Erythroblast (primary cell): ENCODE measurements around the gene SNX12.

Source experiments
- DNase-seq, 2 experiments: peaks; one replicate each; lab custom pipeline; 2025; lab: John Stamatoyannopoulos, UW
- GATA1 ChIP-seq: IDR thresholded peaks from 2 replicates; pipeline ENCODE4 v1.6.1; 2011; ENCODE audit warnings: low read depth, mild to moderate bottlenecking, control low read depth, low read length, moderate library complexity
- POLR2A ChIP-seq: IDR thresholded peaks from 2 replicates; pipeline ENCODE4 v1.6.1; 2011; ENCODE audit warnings: mild to moderate bottlenecking, low read length

Gene SNX12

DNA sequence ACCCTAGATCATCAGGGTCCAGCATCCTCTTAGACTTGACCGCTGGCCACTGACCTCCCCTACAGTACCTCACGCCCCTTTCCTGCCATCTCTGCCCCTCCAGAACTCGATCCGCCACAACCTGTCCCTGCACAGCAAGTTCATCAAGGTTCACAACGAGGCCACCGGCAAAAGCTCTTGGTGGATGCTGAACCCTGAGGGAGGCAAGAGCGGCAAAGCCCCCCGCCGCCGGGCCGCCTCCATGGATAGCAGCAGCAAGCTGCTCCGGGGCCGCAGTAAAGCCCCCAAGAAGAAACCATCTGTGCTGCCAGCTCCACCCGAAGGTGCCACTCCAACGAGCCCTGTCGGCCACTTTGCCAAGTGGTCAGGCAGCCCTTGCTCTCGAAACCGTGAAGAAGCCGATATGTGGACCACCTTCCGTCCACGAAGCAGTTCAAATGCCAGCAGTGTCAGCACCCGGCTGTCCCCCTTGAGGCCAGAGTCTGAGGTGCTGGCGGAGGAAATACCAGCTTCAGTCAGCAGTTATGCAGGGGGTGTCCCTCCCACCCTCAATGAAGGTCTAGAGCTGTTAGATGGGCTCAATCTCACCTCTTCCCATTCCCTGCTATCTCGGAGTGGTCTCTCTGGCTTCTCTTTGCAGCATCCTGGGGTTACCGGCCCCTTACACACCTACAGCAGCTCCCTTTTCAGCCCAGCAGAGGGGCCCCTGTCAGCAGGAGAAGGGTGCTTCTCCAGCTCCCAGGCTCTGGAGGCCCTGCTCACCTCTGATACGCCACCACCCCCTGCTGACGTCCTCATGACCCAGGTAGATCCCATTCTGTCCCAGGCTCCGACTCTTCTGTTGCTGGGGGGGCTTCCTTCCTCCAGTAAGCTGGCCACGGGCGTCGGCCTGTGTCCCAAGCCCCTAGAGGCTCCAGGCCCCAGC, 32.7 kb upstream of the SNX12 start:
- TF ChIP-seq POLR2A (no peak), GATA1 (no peak)
- peak in 1 of 2 experiments; percentile 3 for DNase-seq

DNA sequence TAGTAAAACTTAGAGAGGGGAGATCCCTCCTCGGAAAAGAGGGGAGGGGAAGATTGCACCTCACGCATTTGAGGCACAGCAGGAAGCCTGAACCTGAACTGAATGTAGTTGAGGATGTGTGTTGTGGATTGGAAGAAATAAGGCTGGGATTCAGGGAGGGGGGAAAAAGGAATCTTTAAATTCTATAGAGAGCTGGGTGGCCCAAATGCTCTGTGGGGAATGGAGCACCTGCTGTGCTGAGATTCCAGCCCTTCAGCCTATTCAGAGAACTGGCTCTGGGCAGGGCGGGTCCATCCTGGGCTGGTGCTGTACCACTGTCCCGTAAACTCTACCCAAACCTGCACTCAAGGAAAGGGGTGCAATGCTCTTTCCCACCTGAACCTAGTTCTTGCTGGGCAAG, 31.6 kb upstream of the SNX12 start:
- no peak for TF ChIP-seq POLR2A
- no peak for TF ChIP-seq GATA1

DNA sequence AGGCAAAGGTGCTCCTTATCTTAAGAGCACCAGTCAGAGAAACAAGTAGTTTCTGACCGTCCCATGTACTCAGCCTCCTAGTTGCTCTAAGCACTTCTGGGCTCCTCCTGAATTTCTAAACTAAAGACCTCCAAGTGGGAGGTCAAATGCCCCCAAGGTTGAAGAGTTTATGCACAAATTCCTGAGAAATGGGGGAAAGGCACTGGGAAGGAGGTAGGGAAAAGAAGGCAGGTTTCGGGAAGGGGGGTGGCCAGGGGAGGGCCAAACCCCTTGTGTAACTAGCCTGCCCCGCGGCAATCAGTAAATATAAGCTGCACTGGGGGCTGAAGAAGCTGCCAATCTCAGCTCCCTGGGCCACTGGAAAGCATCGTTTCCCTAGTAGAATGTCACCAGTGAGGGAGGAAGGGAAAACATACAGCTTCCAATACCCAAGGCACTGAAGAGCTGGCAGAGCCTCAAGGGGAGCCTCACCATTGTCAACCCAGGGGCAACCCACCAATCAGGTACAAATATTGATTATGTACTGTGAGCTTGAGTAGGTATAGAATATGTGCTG, 30.9 kb upstream of the SNX12 start:
- TF ChIP-seq GATA1 (no peak), POLR2A (no peak)
- no peak for DNase-seq

More for the DNA sequence above, 31.6 kb upstream of the SNX12 start:
- no peak for DNase-seq

DNA sequence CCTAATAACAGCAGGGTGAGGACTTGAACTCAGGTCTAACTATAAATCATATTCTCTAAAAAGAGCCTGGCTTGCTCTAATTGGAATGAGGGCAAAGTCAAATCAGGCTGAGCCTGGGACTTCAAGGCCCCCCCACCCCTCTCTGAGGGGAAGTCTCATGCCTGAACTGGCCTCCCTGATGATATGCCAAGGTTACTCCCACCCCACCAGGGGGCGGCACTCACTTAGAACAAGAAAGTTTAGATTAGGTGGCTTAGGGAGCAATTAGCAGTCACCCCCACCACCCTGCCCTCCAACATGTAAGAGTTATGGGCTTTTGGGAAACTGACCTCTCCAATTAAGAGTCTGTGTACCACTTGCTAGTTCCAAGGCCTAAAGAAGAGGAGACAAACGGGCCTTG, 30.2 kb upstream of the SNX12 start:
- no peak for TF ChIP-seq POLR2A
- TF ChIP-seq GATA1 = no peak
- peak; percentile 81 to 86 for DNase-seq

DNA sequence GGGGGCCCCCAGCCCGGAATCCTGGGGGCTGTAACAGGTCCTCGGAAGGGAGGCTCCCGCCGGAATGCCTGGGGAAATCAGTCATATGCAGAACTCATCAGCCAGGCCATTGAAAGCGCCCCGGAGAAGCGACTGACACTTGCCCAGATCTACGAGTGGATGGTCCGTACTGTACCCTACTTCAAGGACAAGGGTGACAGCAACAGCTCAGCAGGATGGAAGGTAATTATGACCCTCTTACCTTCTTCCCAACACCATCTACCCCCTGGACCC, 28.6 kb upstream of the SNX12 start:
- DNase-seq = peak; percentile 17 to 48
- TF ChIP-seq POLR2A (no peak), GATA1 (no peak)

DNA sequence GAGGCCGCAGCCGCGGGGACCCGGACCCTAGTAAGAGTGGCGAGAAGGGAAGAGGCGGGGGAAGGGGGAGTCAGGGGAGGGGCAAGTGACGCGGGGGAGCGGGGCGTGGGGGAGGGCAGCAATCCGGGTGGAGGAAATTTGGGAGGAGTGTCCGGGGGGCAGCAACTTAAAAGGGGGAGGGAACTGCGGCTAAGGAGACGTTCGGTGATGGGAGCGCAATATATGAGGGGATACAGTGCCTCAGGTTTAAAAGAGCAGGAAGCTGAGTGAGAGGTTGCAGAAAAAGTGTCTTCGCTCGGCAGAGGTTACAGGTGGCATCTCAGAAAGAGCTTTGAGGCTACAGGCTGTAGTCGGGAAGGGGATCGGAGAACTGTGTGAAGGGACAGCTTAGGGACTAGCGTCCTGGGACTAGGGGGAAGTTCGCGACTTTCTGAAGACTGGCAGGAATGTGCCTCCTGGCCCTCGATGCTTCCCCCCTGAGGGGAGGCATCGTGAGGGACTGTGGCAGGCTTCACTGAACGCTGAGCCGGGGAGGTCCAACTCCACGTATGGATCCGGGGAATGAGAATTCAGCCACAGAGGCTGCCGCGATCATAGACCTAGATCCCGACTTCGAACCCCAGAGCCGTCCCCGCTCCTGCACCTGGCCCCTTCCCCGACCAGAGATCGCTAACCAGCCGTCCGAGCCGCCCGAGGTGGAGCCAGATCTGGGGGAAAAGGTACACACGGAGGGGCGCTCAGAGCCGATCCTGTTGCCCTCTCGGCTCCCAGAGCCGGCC, 28.0 kb upstream of the SNX12 start:
- no peak for TF ChIP-seq GATA1
- peak; percentile 43 for TF ChIP-seq POLR2A
- peak; percentile 84 to 89 for DNase-seq

DNA sequence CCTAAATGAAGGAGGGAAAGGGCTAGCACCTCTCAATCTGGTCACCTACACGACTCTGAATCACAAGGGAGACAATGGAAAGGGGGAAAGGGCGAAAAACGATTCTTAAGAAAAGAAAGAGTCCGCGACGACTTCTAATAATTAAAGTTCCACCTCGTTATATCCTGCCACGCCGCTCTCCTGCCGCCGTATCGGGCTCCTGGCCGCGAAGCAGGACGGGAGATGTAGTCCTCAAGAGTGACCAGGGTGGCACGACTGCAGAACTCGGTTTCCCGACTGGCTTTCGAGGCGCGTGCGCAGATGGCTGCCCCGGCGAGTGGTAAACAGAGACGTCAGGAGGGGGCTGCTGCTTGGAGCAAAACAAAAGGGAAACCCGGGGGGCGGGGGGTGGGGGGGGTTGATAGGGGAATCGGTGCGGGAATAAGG, 27.4 kb upstream of the SNX12 start, which contains the start of gene FOXO4:
FOXO4 (plus strand) TSS at position 297 of the 426 bp plus-strand sequence. CDS start 678 bp downstream, outside the sequence.
- TF ChIP-seq POLR2A (peak; percentile 4), GATA1 (no peak)
- peak; percentile 90 to 93 for DNase-seq

DNA sequence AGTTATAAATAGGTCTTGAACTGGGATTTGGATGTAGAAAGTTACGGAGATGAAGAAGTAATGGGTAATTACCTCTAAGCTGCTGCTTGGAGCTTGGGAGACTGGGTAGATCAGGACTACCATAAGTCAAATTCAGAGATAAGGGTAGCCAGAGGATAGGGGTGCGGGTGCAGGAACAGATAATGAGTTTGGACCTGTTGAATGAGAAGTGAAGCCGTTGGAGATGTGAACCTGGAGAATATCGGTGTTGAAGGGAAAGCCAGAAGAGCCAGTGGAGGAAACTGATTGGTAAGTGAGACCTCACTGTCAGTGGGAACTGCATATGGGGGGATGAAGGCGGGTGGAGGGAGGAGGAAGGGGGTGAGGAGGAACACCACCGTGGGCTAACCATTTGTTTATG, 26.9 kb upstream of the SNX12 start:
- peak; percentile 46 to 73 for DNase-seq
- TF ChIP-seq POLR2A (no peak), GATA1 (no peak)

DNA sequence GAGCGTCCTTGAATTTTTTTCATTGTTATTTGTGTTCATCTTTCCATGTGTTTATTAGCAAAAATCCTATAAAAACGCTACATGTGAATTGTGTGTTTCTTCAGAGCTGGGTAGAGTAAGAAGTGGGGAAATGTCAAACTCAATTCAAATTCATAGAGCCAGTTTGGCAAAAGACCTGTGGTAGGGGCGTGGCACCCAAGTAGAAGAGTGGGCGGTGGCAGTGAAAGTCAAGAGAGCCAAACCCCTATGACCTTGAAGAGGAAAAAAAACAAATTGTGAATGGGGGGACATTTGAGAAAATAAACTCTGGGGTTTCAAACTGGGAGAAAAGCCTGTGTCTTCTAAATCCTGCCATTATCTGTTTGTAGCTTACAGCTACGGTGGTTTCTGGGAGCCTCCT, 23.1 kb upstream of the SNX12 start:
- DNase-seq = peak in 1 of 2 experiments; percentile 6
- TF ChIP-seq POLR2A (no peak), GATA1 (no peak)

DNA sequence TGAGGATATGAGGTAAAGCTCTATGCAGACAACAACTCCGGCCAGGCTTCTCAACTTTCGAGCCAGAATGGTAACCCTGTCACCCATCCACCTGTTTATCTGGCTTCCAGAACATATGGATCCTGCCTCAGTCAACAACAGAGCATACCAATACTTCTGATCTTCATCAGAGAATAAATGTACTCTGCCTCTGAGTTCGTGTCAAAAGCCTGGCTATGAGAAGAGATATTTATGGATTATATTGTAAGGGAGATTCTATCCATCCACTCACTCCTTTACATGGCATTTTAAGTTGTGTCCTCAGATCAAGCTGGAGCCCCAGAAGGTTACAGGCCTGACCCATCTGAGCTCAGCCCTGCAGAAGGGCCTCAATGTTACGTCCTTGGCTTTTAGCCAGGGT, 17.8 kb upstream of the SNX12 start:
- DNase-seq = no peak
- TF ChIP-seq POLR2A = no peak
- no peak for TF ChIP-seq GATA1

DNA sequence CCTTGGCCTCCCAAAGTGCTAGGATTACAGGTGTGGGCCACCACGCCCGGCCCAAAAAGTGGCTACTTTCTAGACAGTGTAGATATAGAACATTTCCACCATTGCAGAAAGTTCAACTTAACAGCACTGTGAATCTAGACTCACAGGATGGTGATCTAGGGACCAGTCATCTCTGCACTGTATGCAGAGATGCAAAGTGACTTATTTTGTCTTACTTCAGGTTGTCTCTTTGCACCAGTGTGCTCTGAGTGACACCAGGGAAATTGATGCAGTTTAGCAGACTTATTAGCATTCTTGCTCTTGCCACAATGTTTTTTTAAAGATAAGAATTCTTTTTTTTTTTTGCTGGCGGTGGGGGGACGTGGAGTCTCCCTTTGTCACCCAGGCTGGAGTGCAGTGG, 14.7 kb upstream of the SNX12 start:
- DNase-seq = no peak
- TF ChIP-seq POLR2A (no peak), GATA1 (no peak)

DNA sequence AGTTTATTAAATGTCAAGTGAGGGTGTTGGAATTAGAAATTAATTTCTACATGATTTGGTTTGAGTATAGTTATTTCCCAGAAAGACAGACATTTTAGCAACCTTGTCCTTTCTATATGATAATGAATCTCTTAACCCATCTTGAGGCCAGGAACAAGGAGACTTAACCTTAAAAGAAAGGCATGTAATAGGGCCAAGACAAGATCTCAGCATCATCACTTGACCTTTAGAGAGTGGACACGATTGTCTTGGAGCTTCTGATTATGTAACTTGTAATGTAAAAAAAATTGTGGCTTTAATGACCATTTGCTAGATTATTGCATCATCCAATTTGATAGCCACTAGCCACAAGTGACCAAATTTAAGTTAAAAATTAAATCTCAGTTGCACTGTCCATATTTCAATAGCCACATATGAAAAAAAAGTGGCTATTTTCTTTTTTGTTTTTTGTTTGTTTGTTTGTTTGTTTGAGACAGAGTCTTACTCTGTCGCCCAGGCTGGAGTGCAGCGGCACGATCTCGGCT, 14.1 kb upstream of the SNX12 start:
- no peak for DNase-seq

DNA sequence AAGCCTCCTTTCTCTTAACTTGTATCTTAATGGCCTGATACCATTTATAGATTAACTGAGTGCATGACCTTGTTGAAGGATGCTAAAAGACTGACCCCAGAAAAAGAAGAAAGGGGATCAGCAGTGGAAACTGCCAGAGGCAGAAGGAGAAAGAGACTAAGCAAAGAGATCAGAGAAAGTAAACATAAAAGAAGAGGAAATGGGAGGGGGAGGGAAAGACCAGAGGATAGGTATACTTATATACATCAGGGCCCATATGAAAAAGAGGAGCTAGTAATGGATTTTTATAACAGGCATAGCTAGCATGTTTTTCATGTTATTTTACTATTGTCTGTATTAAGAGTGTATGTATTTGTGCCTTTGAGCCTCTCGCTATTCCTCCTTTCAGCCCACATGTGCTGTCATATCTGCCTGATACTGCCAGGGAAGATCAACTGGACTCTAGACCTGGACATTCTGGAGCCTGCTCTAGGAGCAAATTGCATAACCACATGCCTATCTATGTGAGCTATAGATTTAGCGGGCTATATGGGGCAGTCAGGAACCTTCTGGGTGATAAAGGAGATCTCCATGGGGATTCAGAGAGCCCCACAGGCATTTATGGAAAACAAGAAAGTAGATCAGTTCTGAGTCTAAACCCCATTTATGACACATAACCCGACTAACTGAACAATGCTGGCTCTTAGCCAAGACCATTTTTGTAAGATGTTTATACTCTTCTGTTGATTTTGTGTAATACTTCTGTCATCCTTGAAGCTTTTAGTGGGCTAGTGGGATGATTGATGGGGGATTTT, 13.4 kb upstream of the SNX12 start:
- no peak for DNase-seq
- TF ChIP-seq POLR2A (no peak), GATA1 (no peak)

More for the DNA sequence above, 14.1 kb upstream of the SNX12 start:
- TF ChIP-seq POLR2A (no peak), GATA1 (no peak)
